ENCODE data around the gene EPN2. TPM values are rescaled to one million over a fixed set of nuclear protein-coding genes. Genes with fewer than 3 reads are reported as not detected.

The EPN2 gene
- total RNA-seq, 4 donors from 2014 or later, result 18.9 to 31.8 (median 26.2) TPM

GRCh38 chr17:19249681-19250080 is 12.5 kb downstream of the EPN2 start:
- no peak overlapping the region for H3K4me3 ChIP-seq
- no peaks in the 10 kb centered on the region for H3K9me3 ChIP-seq
- peak overlapping the region; percentile 51 to 70 (median 56) for H3K27ac ChIP-seq
- no peaks in the 10 kb centered on the region for H3K27me3 ChIP-seq
- DNase-seq, result peak in 1 of 2 donors; percentile 10
- ATAC-seq, result peak in 1 of 2 donors; percentile 35
- no peak for TF ChIP-seq CTCF (IDR thresholded peaks at IDR 0.05 in 4 of 5, conservative IDR thresholded peaks at IDR 0.05 in 1 of 5)
- TF ChIP-seq POLR2A (IDR thresholded peaks at IDR 0.05), result no peak
- in situ Hi-C loops (cut with MboI; ENCODE audit: low sequenced_read_pairs in 4 of 4), result no loop called here
- H3K36me3 ChIP-seq, result no peaks in the 10 kb centered on the region
- peaks cover 44 to 53% of the 10 kb centered on the region in 2 donors for H3K4me1 ChIP-seq
- intact Hi-C loops (cut with DNase I; ENCODE audit: low total_unique reads), result no loop called here

GRCh38 chr17:19250421-19251173 is 13.4 kb downstream of the EPN2 start:
- in situ Hi-C loops (cut with MboI; ENCODE audit: low sequenced_read_pairs in 4 of 4), result no loop called here
- intact Hi-C loops (cut with DNase I; ENCODE audit: low total_unique reads), result no loop called here
- no peaks in the 10 kb centered on the region for H3K9me3 ChIP-seq
- H3K27me3 ChIP-seq, result no peaks in the 10 kb centered on the region
- no peaks in the 10 kb centered on the region for H3K36me3 ChIP-seq
- no peak overlapping the region for H3K4me3 ChIP-seq
- no peak for TF ChIP-seq POLR2A (IDR thresholded peaks at IDR 0.05)
- TF ChIP-seq CTCF (IDR thresholded peaks at IDR 0.05 in 4 of 5, conservative IDR thresholded peaks at IDR 0.05 in 1 of 5), result no peak
- peak in 1 of 2 donors; percentile 44 for DNase-seq
- peak overlapping the region; percentile 54 to 72 (median 64) for H3K27ac ChIP-seq
- peak; percentile 50 to 62 for ATAC-seq
- peaks cover 44 to 56% of the 10 kb centered on the region in 2 donors for H3K4me1 ChIP-seq

- no peak overlapping the region for H3K4me3 ChIP-seq
- TF ChIP-seq POLR2A (IDR thresholded peaks at IDR 0.05) (no peak), CTCF (IDR thresholded peaks at IDR 0.05 in 4 of 5, conservative IDR thresholded peaks at IDR 0.05 in 1 of 5) (no peak)
These were observed 15.9 kb downstream of the EPN2 start for GRCh38 chr17:19253112-19253511.

GRCh38 chr17:19254651-19255050 is 17.5 kb downstream of the EPN2 start:
- no peak overlapping the region for H3K27ac ChIP-seq
- ATAC-seq (no peak), DNase-seq (no peak)
- no peaks in the 10 kb centered on the region for H3K9me3 ChIP-seq
- no peaks in the 10 kb centered on the region for H3K36me3 ChIP-seq
- intact Hi-C loops (cut with DNase I; ENCODE audit: low total_unique reads), result no loop called here
- H3K4me3 ChIP-seq, result no peak overlapping the region
- peaks cover 25 to 35% of the 10 kb centered on the region in 2 donors for H3K4me1 ChIP-seq
- in situ Hi-C loops (cut with MboI; ENCODE audit: low sequenced_read_pairs in 4 of 4), result no loop called here
- no peaks in the 10 kb centered on the region for H3K27me3 ChIP-seq
- TF ChIP-seq POLR2A (IDR thresholded peaks at IDR 0.05) (no peak), CTCF (IDR thresholded peaks at IDR 0.05 in 4 of 5, conservative IDR thresholded peaks at IDR 0.05 in 1 of 5) (no peak)

More at GRCh38 chr17:19253112-19253511, 15.9 kb downstream of the EPN2 start:
- intact Hi-C loops (cut with DNase I; ENCODE audit: low total_unique reads), result no loop called here
- Histone ChIP-seq H3K4me1 (peaks cover 40 to 41% of the 10 kb centered on the region in 2 donors), H3K9me3 (no peaks in the 10 kb centered on the region), H3K36me3 (no peaks in the 10 kb centered on the region), H3K27ac (no peak overlapping the region), H3K27me3 (no peaks in the 10 kb centered on the region)
- DNase-seq (no peak), ATAC-seq (no peak)
- in situ Hi-C loops (cut with MboI; ENCODE audit: low sequenced_read_pairs in 4 of 4), result no loop called here
